ENCODE data around the gene GYG1. TPM values are rescaled to one million over a fixed set of nuclear protein-coding genes. Genes with fewer than 3 reads are reported as not detected.
A peak's percentile ranks its signal among the peaks of the same experiment; 100 is the strongest.
"Not testable (repeated sequence)": the region's sequence is repeated elsewhere in the genome, so short reads cannot be mapped to it uniquely, and the experiment has no call there.

GYG1 gene
- total RNA-seq, 8 experiments from 2014 or later = 14.0 to 40.3 (median 23.5) TPM

- peak in 3 of 8 experiments; percentile 69 to 90 (median 90) for ATAC-seq (replicated peaks in 6 of 8)
- WGBS, 10 experiments = 38 to 75% (median 60%) methylated on average over 1 of the region's 1 CpG; no CpG with 5 or more reads in 4 of the 10 experiments
- Histone ChIP-seq H3K4me3 (no peak overlapping the region), H3K4me1 (replicated peaks in 1 of 2) (no peaks in the 10 kb centered on the region), H3K27ac (no peak overlapping the region)
- in situ Hi-C loops (cut with MboI; ENCODE audit: low pct_unique_long_range_greater_than_20kb in 2 of 9, low sequenced_read_pairs in 9 of 9, unreplicated experiment in 9 of 9) = loop anchor here in 4 of 9 experiments (25.0 kb wide), 2 partner anchors 300 to 525 kb away; no protein-coding TSS in a partner anchor
Measured at GRCh38 chr3:148962513-148962912, 28.8 kb upstream of the GYG1 start.

- in situ Hi-C loops (cut with MboI; ENCODE audit: low pct_unique_long_range_greater_than_20kb in 2 of 9, low sequenced_read_pairs in 9 of 9, unreplicated experiment in 9 of 9) = loop anchor here in 4 of 9 experiments (25.0 kb wide), 2 partner anchors 297 to 522 kb away; no protein-coding TSS in a partner anchor
- 40 to 100% (median 83%) methylated on average over 1 to 3 of the region's 3 CpGs; no CpG with 5 or more reads in 2 of the 10 experiments for WGBS, 10 experiments
- no peak overlapping the region for H3K27ac ChIP-seq
Measured at GRCh38 chr3:148964809-148965208, 26.5 kb upstream of the GYG1 start.

GRCh38 chr3:148968321-148968720 lies 23.0 kb upstream of the GYG1 start:
- Histone ChIP-seq H3K27ac (no peak overlapping the region), H3K4me1 (replicated peaks in 1 of 2) (peaks cover 0 to 4% of the 10 kb centered on the region in 2 donors), H3K4me3 (no peak overlapping the region)
- in situ Hi-C loops (cut with MboI; ENCODE audit: low pct_unique_long_range_greater_than_20kb in 2 of 9, low sequenced_read_pairs in 9 of 9, unreplicated experiment in 9 of 9) = loop anchor here in 4 of 9 experiments (25.0 kb wide), 2 partner anchors 294 to 519 kb away; no protein-coding TSS in a partner anchor
- no peak for ATAC-seq (replicated peaks in 6 of 8)
- 0 to 100% (median 81%) methylated on average over 1 of the region's 1 CpG; no CpG with 5 or more reads in 2 of the 10 experiments for WGBS, 10 experiments

More at GRCh38 chr3:148964809-148965208, 26.5 kb upstream of the GYG1 start:
- ATAC-seq (replicated peaks in 6 of 8) = no peak
- no peak overlapping the region for H3K4me3 ChIP-seq
- no peaks in the 10 kb centered on the region for H3K4me1 ChIP-seq (replicated peaks in 1 of 2)

- no peak overlapping the region for H3K4me3 ChIP-seq
- H3K4me1 ChIP-seq (replicated peaks in 1 of 2) = peaks cover 0 to 4% of the 10 kb centered on the region in 2 donors
- in situ Hi-C loops (cut with MboI; ENCODE audit: low pct_unique_long_range_greater_than_20kb in 2 of 9, low sequenced_read_pairs in 9 of 9, unreplicated experiment in 9 of 9) = loop anchor here in 4 of 9 experiments (25.0 kb wide), 2 partner anchors 292 to 517 kb away; no protein-coding TSS in a partner anchor
- no peak for ATAC-seq (replicated peaks in 6 of 8)
- WGBS, 10 experiments = 33 to 78% (median 57%) methylated on average over 1 to 7 of the region's 7 CpGs; no CpG with 5 or more reads in 2 of the 10 experiments
- H3K27ac ChIP-seq = no peak overlapping the region
Measured at GRCh38 chr3:148970271-148970670, 21.1 kb upstream of the GYG1 start.

GRCh38 chr3:148971401-148972163 lies 19.8 kb upstream of the GYG1 start:
- peaks cover 0 to 4% of the 10 kb centered on the region in 2 donors for H3K4me1 ChIP-seq (replicated peaks in 1 of 2)
- in situ Hi-C loops (cut with MboI; ENCODE audit: low pct_unique_long_range_greater_than_20kb in 2 of 9, low sequenced_read_pairs in 9 of 9, unreplicated experiment in 9 of 9) = loop anchor here in 4 of 9 experiments (25.0 kb wide), 2 partner anchors 291 to 516 kb away; no protein-coding TSS in a partner anchor
- no peak overlapping the region for H3K4me3 ChIP-seq
- H3K27ac ChIP-seq = no peak overlapping the region
- 50 to 100% (median 85%) methylated on average over 1 of the region's 1 CpG for WGBS, 10 experiments
- ATAC-seq (replicated peaks in 6 of 8) = peak in 1 of 8 experiments; percentile 39

- WGBS, 10 experiments = 50 to 100% (median 71%) methylated on average over 1 to 2 of the region's 2 CpGs; no CpG with 5 or more reads in 1 of the 10 experiments
- no peak overlapping the region for H3K27ac ChIP-seq
- peaks cover 0 to 4% of the 10 kb centered on the region in 2 donors for H3K4me1 ChIP-seq (replicated peaks in 1 of 2)
- ATAC-seq (replicated peaks in 6 of 8) = no peak
- in situ Hi-C loops (cut with MboI; ENCODE audit: low pct_unique_long_range_greater_than_20kb in 2 of 9, low sequenced_read_pairs in 9 of 9, unreplicated experiment in 9 of 9) = loop anchor here in 4 of 9 experiments (25.0 kb wide), 2 partner anchors 288 to 513 kb away; no protein-coding TSS in a partner anchor
- H3K4me3 ChIP-seq = no peak overlapping the region
Measured at GRCh38 chr3:148974726-148975125, 16.6 kb upstream of the GYG1 start.

GRCh38 chr3:148975248-148975647 lies 16.1 kb upstream of the GYG1 start:
- no peak for ATAC-seq (replicated peaks in 6 of 8)
- in situ Hi-C loops (cut with MboI; ENCODE audit: low pct_unique_long_range_greater_than_20kb in 2 of 9, low sequenced_read_pairs in 9 of 9, unreplicated experiment in 9 of 9) = no loop called here
- Histone ChIP-seq H3K4me1 (replicated peaks in 1 of 2) (peaks cover 0 to 2% of the 10 kb centered on the region in 2 donors), H3K4me3 (no peak overlapping the region), H3K27ac (no peak overlapping the region)
- 33 to 100% (median 80%) methylated on average over 1 to 6 of the region's 6 CpGs; no CpG with 5 or more reads in 2 of the 10 experiments for WGBS, 10 experiments

GRCh38 chr3:148975696-148976095 lies 15.6 kb upstream of the GYG1 start:
- Histone ChIP-seq H3K27ac (no peak overlapping the region), H3K4me1 (replicated peaks in 1 of 2) (no peaks in the 10 kb centered on the region), H3K4me3 (no peak overlapping the region)
- in situ Hi-C loops (cut with MboI; ENCODE audit: low pct_unique_long_range_greater_than_20kb in 2 of 9, low sequenced_read_pairs in 9 of 9, unreplicated experiment in 9 of 9) = no loop called here
- WGBS, 10 experiments = 17 to 100% (median 91%) methylated on average over 1 to 6 of the region's 6 CpGs; no CpG with 5 or more reads in 1 of the 10 experiments
- ATAC-seq (replicated peaks in 6 of 8) = no peak

GRCh38 chr3:148981273-148981672 lies 10.1 kb upstream of the GYG1 start:
- Histone ChIP-seq H3K27ac (no peak overlapping the region), H3K4me3 (no peak overlapping the region), H3K4me1 (replicated peaks in 1 of 2) (no peaks in the 10 kb centered on the region)
- no peak for ATAC-seq (replicated peaks in 6 of 8)
- 50 to 100% (median 60%) methylated on average over 1 of the region's 1 CpG; no CpG with 5 or more reads in 3 of the 10 experiments for WGBS, 10 experiments
- in situ Hi-C loops (cut with MboI; ENCODE audit: low pct_unique_long_range_greater_than_20kb in 2 of 9, low sequenced_read_pairs in 9 of 9, unreplicated experiment in 9 of 9) = no loop called here

GRCh38 chr3:148987551-148987950 lies 3.8 kb upstream of the GYG1 start:
- H3K4me1 ChIP-seq (replicated peaks in 1 of 2); H3K27ac ChIP-seq; H3K4me3 ChIP-seq; in situ Hi-C loops (cut with MboI; ENCODE audit: low pct_unique_long_range_greater_than_20kb in 2 of 9, low sequenced_read_pairs in 9 of 9, unreplicated experiment in 9 of 9); ATAC-seq (replicated peaks in 6 of 8): not testable (repeated sequence)
- 100% methylated on average over 1 to 6 of the region's 29 CpGs; no CpG with 5 or more reads in 7 of the 10 experiments for WGBS, 10 experiments

- Histone ChIP-seq H3K27ac (no peak overlapping the region), H3K4me1 (replicated peaks in 1 of 2) (no peaks in the 10 kb centered on the region), H3K4me3 (no peak overlapping the region)
- in situ Hi-C loops (cut with MboI; ENCODE audit: low pct_unique_long_range_greater_than_20kb in 2 of 9, low sequenced_read_pairs in 9 of 9, unreplicated experiment in 9 of 9) = no loop called here
- WGBS, 10 experiments = 36 to 100% (median 93%) methylated on average over 1 to 4 of the region's 4 CpGs; no CpG with 5 or more reads in 1 of the 10 experiments
- ATAC-seq (replicated peaks in 6 of 8) = no peak
Measured at GRCh38 chr3:148990236-148990635, 1.1 kb upstream of the GYG1 start.

- peak overlapping the region; percentile 52 to 76 (median 64) for H3K4me3 ChIP-seq
- 10 to 100% (median 40%) methylated on average over 1 to 4 of the region's 34 CpGs; no CpG with 5 or more reads in 5 of the 10 experiments for WGBS, 10 experiments
- ATAC-seq (replicated peaks in 6 of 8) = peak in 6 of 8 experiments; percentile 15 to 47 (median 30)
- peak overlapping the region; percentile 3 to 65 for H3K27ac ChIP-seq
- no peaks in the 10 kb centered on the region for H3K4me1 ChIP-seq (replicated peaks in 1 of 2)
- in situ Hi-C loops (cut with MboI; ENCODE audit: low pct_unique_long_range_greater_than_20kb in 2 of 9, low sequenced_read_pairs in 9 of 9, unreplicated experiment in 9 of 9) = no loop called here
Measured at GRCh38 chr3:148992027-148992634, 791 bp downstream of the GYG1 start.

Measured in motor neuron (in vitro differentiated cells).